ENCODE results near the gene PROC.

Gene PROC
- total RNA-seq = 0.10 to 0.35 reads per million in 2 donors

- no peak for DNase-seq
These were observed at the start of gene PROC for GRCh38 chr2:127418300-127419111. TSS of gene PROC (plus strand) at chr2:127418427. CDS start at chr2:127419943, 1,516 bp downstream.

- no peak for DNase-seq
These were observed 48.2 kb upstream of the PROC start for GRCh38 chr2:127370010-127370409.

- no peak for DNase-seq
These were observed 47.2 kb upstream of the PROC start for GRCh38 chr2:127371037-127371436.

- DNase-seq = no peak
These were observed 44.7 kb upstream of the PROC start for GRCh38 chr2:127373362-127374083.

GRCh38 chr2:127376257-127376656, 42.0 kb upstream of the PROC start:
- no peak for DNase-seq

GRCh38 chr2:127377262-127377661, 41.0 kb upstream of the PROC start:
- DNase-seq = no peak

- DNase-seq = no peak
These were observed 39.5 kb upstream of the PROC start for GRCh38 chr2:127378720-127379119.

- DNase-seq = no peak
These were observed 38.4 kb upstream of the PROC start for GRCh38 chr2:127379712-127380355.

GRCh38 chr2:127381762-127382161, 36.5 kb upstream of the PROC start:
- no peak for DNase-seq

GRCh38 chr2:127382831-127383230, 35.4 kb upstream of the PROC start:
- no peak for DNase-seq

- DNase-seq = no peak
These were observed 33.7 kb upstream of the PROC start for GRCh38 chr2:127384529-127384928.

GRCh38 chr2:127386246-127386645, 32.0 kb upstream of the PROC start:
- DNase-seq = no peak

- peak; percentile 85 for DNase-seq
These were observed 31.2 kb upstream of the PROC start for GRCh38 chr2:127386764-127387654.

- DNase-seq = peak; percentile 98
These were observed 30.4 kb upstream of the PROC start, which contains the start of gene MAP3K2 for GRCh38 chr2:127387655-127388422. TSS of gene MAP3K2 (minus strand) at chr2:127387975. CDS start at chr2:127343129, 44,846 bp downstream.

GRCh38 chr2:127388423-127389164, 29.6 kb upstream of the PROC start:
- DNase-seq = no peak

GRCh38 chr2:127389778-127390435, 28.3 kb upstream of the PROC start:
- DNase-seq = no peak

- no peak for DNase-seq
These were observed 25.9 kb upstream of the PROC start for GRCh38 chr2:127392133-127392827.

GRCh38 chr2:127392828-127393578, 25.2 kb upstream of the PROC start:
- DNase-seq = no peak

- no peak for DNase-seq
These were observed 23.7 kb upstream of the PROC start for GRCh38 chr2:127394492-127394891.
